ENCODE measurements around the gene NCF2. TPM values are rescaled to one million over a fixed set of nuclear protein-coding genes. Genes with fewer than 3 reads are reported as not detected.
A peak's percentile ranks its signal among the peaks of the same experiment; 100 is the strongest.
"Not testable (repeated sequence)": the region's sequence is repeated elsewhere in the genome, so short reads cannot be mapped to it uniquely, and the experiment has no call there.

Gene NCF2
- total RNA-seq, 8 experiments from 2014 or later = 0.27 to 24.8 (median 0.77) TPM

GRCh38 chr1:183630748-183631147 is 40.5 kb upstream of the NCF2 start:
- Histone ChIP-seq H3K27ac (no peak overlapping the region), H3K4me3 (no peak overlapping the region), H3K4me1 (replicated peaks in 1 of 2) (peaks cover 4 to 17% of the 10 kb centered on the region in 2 donors)
- in situ Hi-C loops (cut with MboI; ENCODE audit: low pct_unique_long_range_greater_than_20kb in 2 of 9, low sequenced_read_pairs in 9 of 9, unreplicated experiment in 9 of 9) = loop anchor here in 1 of 9 experiments (25.0 kb wide), 1 partner anchor 282 kb away; no protein-coding TSS in a partner anchor
- ATAC-seq (replicated peaks in 6 of 8) = no peak
- 25 to 100% (median 81%) methylated on average over 1 to 2 of the region's 2 CpGs; no CpG with 5 or more reads in 4 of the 10 experiments for WGBS, 10 experiments

- Histone ChIP-seq H3K27ac (no peak overlapping the region), H3K4me3 (no peak overlapping the region), H3K4me1 (replicated peaks in 1 of 2) (peaks cover 4 to 17% of the 10 kb centered on the region in 2 donors)
- ATAC-seq (replicated peaks in 6 of 8) = no peak
- in situ Hi-C loops (cut with MboI; ENCODE audit: low pct_unique_long_range_greater_than_20kb in 2 of 9, low sequenced_read_pairs in 9 of 9, unreplicated experiment in 9 of 9) = loop anchor here in 2 of 9 experiments (10.0 to 25.0 kb wide), 2 partner anchors 64 to 284 kb away; no protein-coding TSS in a partner anchor
Observed at GRCh38 chr1:183628537-183628936, 38.3 kb upstream of the NCF2 start.

- H3K27ac ChIP-seq; H3K4me1 ChIP-seq (replicated peaks in 1 of 2); H3K4me3 ChIP-seq; ATAC-seq (replicated peaks in 6 of 8): not testable (repeated sequence)
- WGBS, 10 experiments = 3 to 100% (median 95%) methylated on average over 2 to 3 of the region's 3 CpGs
- in situ Hi-C loops (cut with MboI; ENCODE audit: low pct_unique_long_range_greater_than_20kb in 2 of 9, low sequenced_read_pairs in 9 of 9, unreplicated experiment in 9 of 9) = loop anchor here in 2 of 9 experiments (10.0 to 25.0 kb wide), 2 partner anchors 61 to 286 kb away; no protein-coding TSS in a partner anchor
Observed at GRCh38 chr1:183626236-183626635, 36.0 kb upstream of the NCF2 start.

- in situ Hi-C loops (cut with MboI; ENCODE audit: low pct_unique_long_range_greater_than_20kb in 2 of 9, low sequenced_read_pairs in 9 of 9, unreplicated experiment in 9 of 9) = loop anchor here in 2 of 9 experiments (10.0 to 25.0 kb wide), 2 partner anchors 58 to 336 kb away; no protein-coding TSS in a partner anchor
- peak; percentile 78 to 99 (median 94) for ATAC-seq (replicated peaks in 6 of 8)
Observed at GRCh38 chr1:183622884-183623785, 32.9 kb upstream of the NCF2 start.

GRCh38 chr1:183622013-183622412 is 31.8 kb upstream of the NCF2 start:
- WGBS, 10 experiments = 0 to 89% (median 75%) methylated on average over 1 of the region's 1 CpG; no CpG with 5 or more reads in 1 of the 10 experiments
- H3K27ac ChIP-seq = no peak overlapping the region
- no peaks in the 10 kb centered on the region for H3K4me1 ChIP-seq (replicated peaks in 1 of 2)
- H3K4me3 ChIP-seq = no peak overlapping the region
- ATAC-seq (replicated peaks in 6 of 8) = no peak
- in situ Hi-C loops (cut with MboI; ENCODE audit: low pct_unique_long_range_greater_than_20kb in 2 of 9, low sequenced_read_pairs in 9 of 9, unreplicated experiment in 9 of 9) = loop anchor here in 2 of 9 experiments (10.0 to 25.0 kb wide), 2 partner anchors 57 to 335 kb away; no protein-coding TSS in a partner anchor

More at GRCh38 chr1:183622884-183623785, 32.9 kb upstream of the NCF2 start:
- WGBS, 10 experiments = 0 to 88% (median 63%) methylated on average over 2 to 10 of the region's 10 CpGs; no CpG with 5 or more reads in 1 of the 10 experiments
- Histone ChIP-seq H3K27ac (no peak overlapping the region), H3K4me1 (replicated peaks in 1 of 2) (no peaks in the 10 kb centered on the region), H3K4me3 (no peak overlapping the region)

GRCh38 chr1:183620311-183620710 is 30.1 kb upstream of the NCF2 start:
- ATAC-seq (replicated peaks in 6 of 8) = no peak
- no peak overlapping the region for H3K27ac ChIP-seq
- in situ Hi-C loops (cut with MboI; ENCODE audit: low pct_unique_long_range_greater_than_20kb in 2 of 9, low sequenced_read_pairs in 9 of 9, unreplicated experiment in 9 of 9) = loop anchor here in 2 of 9 experiments (10.0 to 25.0 kb wide), 2 partner anchors 56 to 333 kb away; no protein-coding TSS in a partner anchor
- no peaks in the 10 kb centered on the region for H3K4me1 ChIP-seq (replicated peaks in 1 of 2)
- 60 to 100% (median 77%) methylated on average over 2 of the region's 2 CpGs; no CpG with 5 or more reads in 1 of the 10 experiments for WGBS, 10 experiments
- H3K4me3 ChIP-seq = no peak overlapping the region

GRCh38 chr1:183619781-183620180 is 29.5 kb upstream of the NCF2 start:
- peak in 1 of 8 experiments; percentile 8 for ATAC-seq (replicated peaks in 6 of 8)
- Histone ChIP-seq H3K4me3 (no peak overlapping the region), H3K27ac (no peak overlapping the region), H3K4me1 (replicated peaks in 1 of 2) (no peaks in the 10 kb centered on the region)
- 75 to 100% (median 100%) methylated on average over 1 of the region's 1 CpG; no CpG with 5 or more reads in 2 of the 10 experiments for WGBS, 10 experiments
- in situ Hi-C loops (cut with MboI; ENCODE audit: low pct_unique_long_range_greater_than_20kb in 2 of 9, low sequenced_read_pairs in 9 of 9, unreplicated experiment in 9 of 9) = loop anchor here in 2 of 9 experiments (10.0 to 25.0 kb wide), 2 partner anchors 55 to 332 kb away; no protein-coding TSS in a partner anchor

- H3K27ac ChIP-seq; ATAC-seq (replicated peaks in 6 of 8); H3K4me1 ChIP-seq (replicated peaks in 1 of 2); H3K4me3 ChIP-seq: not testable (repeated sequence)
- in situ Hi-C loops (cut with MboI; ENCODE audit: low pct_unique_long_range_greater_than_20kb in 2 of 9, low sequenced_read_pairs in 9 of 9, unreplicated experiment in 9 of 9) = loop anchor here in 1 of 9 experiments (25.0 kb wide), 1 partner anchor 331 kb away; no protein-coding TSS in a partner anchor
- no CpG with 5 or more reads among the region's 5 CpGs for WGBS, 10 experiments
Observed at GRCh38 chr1:183618202-183618601, 27.9 kb upstream of the NCF2 start.

GRCh38 chr1:183612975-183613374 is 22.7 kb upstream of the NCF2 start:
- in situ Hi-C loops (cut with MboI; ENCODE audit: low pct_unique_long_range_greater_than_20kb in 2 of 9, low sequenced_read_pairs in 9 of 9, unreplicated experiment in 9 of 9) = loop anchor here in 1 of 9 experiments (25.0 kb wide), 1 partner anchor 326 kb away; no protein-coding TSS in a partner anchor
- not testable (repeated sequence) for ATAC-seq (replicated peaks in 6 of 8); H3K27ac ChIP-seq; H3K4me1 ChIP-seq (replicated peaks in 1 of 2); H3K4me3 ChIP-seq
- WGBS, 10 experiments = 60% methylated on average over 1 of the region's 3 CpGs; no CpG with 5 or more reads in 9 of the 10 experiments

- no peak for ATAC-seq (replicated peaks in 6 of 8)
- Histone ChIP-seq H3K27ac (no peak overlapping the region), H3K4me1 (replicated peaks in 1 of 2) (no peaks in the 10 kb centered on the region), H3K4me3 (no peak overlapping the region)
- in situ Hi-C loops (cut with MboI; ENCODE audit: low pct_unique_long_range_greater_than_20kb in 2 of 9, low sequenced_read_pairs in 9 of 9, unreplicated experiment in 9 of 9) = loop anchor here in 1 of 9 experiments (25.0 kb wide), 1 partner anchor 325 kb away; no protein-coding TSS in a partner anchor
- WGBS, 10 experiments = 40 to 92% (median 73%) methylated on average over 1 to 3 of the region's 3 CpGs
Observed at GRCh38 chr1:183612407-183612806, 22.1 kb upstream of the NCF2 start.

GRCh38 chr1:183611021-183611420 is 20.8 kb upstream of the NCF2 start:
- no peak overlapping the region for H3K4me3 ChIP-seq
- 0 to 48% (median 34%) methylated on average over 1 to 2 of the region's 2 CpGs; no CpG with 5 or more reads in 2 of the 10 experiments for WGBS, 10 experiments
- no peak overlapping the region for H3K27ac ChIP-seq
- in situ Hi-C loops (cut with MboI; ENCODE audit: low pct_unique_long_range_greater_than_20kb in 2 of 9, low sequenced_read_pairs in 9 of 9, unreplicated experiment in 9 of 9) = loop anchor here in 1 of 9 experiments (25.0 kb wide), 1 partner anchor 324 kb away; no protein-coding TSS in a partner anchor
- ATAC-seq (replicated peaks in 6 of 8) = no peak
- H3K4me1 ChIP-seq (replicated peaks in 1 of 2) = no peaks in the 10 kb centered on the region

GRCh38 chr1:183609759-183610452 is 19.6 kb upstream of the NCF2 start:
- Histone ChIP-seq H3K27ac (no peak overlapping the region), H3K4me3 (no peak overlapping the region), H3K4me1 (replicated peaks in 1 of 2) (no peaks in the 10 kb centered on the region)
- WGBS, 10 experiments = 0 to 83% (median 34%) methylated on average over 1 to 3 of the region's 3 CpGs; no CpG with 5 or more reads in 2 of the 10 experiments
- ATAC-seq (replicated peaks in 6 of 8) = peak in 4 of 8 experiments; percentile 14 to 27 (median 22)
- in situ Hi-C loops (cut with MboI; ENCODE audit: low pct_unique_long_range_greater_than_20kb in 2 of 9, low sequenced_read_pairs in 9 of 9, unreplicated experiment in 9 of 9) = loop anchor here in 1 of 9 experiments (25.0 kb wide), 1 partner anchor 323 kb away; no protein-coding TSS in a partner anchor
